Neural progenitor cell (in vitro differentiated cells): ENCODE results near the gene CFAP92. TPM values are rescaled to one million over a fixed set of nuclear protein-coding genes. Genes with fewer than 3 reads are reported as not detected.
"Not testable (repeated sequence)": the region's sequence is repeated elsewhere in the genome, so short reads cannot be mapped to it uniquely, and the experiment has no call there.

Experiments used
- DNase-seq: peaks from one replicate; pipeline ENCODE4 v3.0.0-alpha.2; 2016; ENCODE audit warnings: low spot score
- H2AFZ ChIP-seq: fragments of 200-600 bp; sonication (generic); replicated peaks from 2 replicates; pipeline ENCODE4 v1.6.1; 2016; ENCODE audit warnings: antibody characterized with exemption
- H3F3A ChIP-seq: fragments of 200-600 bp; sonication (generic); 2 replicates; pipeline ENCODE4 v1.6.1; 2016; ENCODE audit warnings: antibody characterized with exemption, low read depth
- H3K27ac ChIP-seq: fragments of 200-600 bp; sonication (generic); 2 replicates; pipeline ENCODE4 v1.5.1; 2016; ENCODE audit warnings: mild to moderate bottlenecking
- H3K27me3 ChIP-seq: fragments of 200-600 bp; sonication (generic); 2 replicates; pipeline ENCODE4 v1.6.1; 2016; ENCODE audit warnings: mild to moderate bottlenecking, moderate library complexity
- H3K36me3 ChIP-seq: fragments of 200-600 bp; sonication (generic); 2 replicates; pipeline ENCODE4 v1.5.1; 2016
- H3K4me1 ChIP-seq: fragments of 200-600 bp; sonication (generic); 2 replicates; pipeline ENCODE4 v1.6.1; 2016; ENCODE audit warnings: mixed run types
- H3K4me2 ChIP-seq: fragments of 200-600 bp; sonication (generic); 2 replicates; pipeline ENCODE4 v1.6.1; 2016
- H3K4me3 ChIP-seq: fragments of 200-600 bp; sonication (generic); 2 replicates; pipeline ENCODE4 v1.5.1; 2016
- H3K79me2 ChIP-seq: fragments of 200-600 bp; sonication (generic); 2 replicates; pipeline ENCODE4 v1.6.1; 2016; ENCODE audit warnings: low read depth
- H3K9ac ChIP-seq: fragments of 200-600 bp; sonication (generic); 2 replicates; pipeline ENCODE4 v1.6.1; 2016
- H3K9me3 ChIP-seq: fragments of 200-600 bp; sonication (generic); 2 replicates; pipeline ENCODE4 v1.5.1; 2016; ENCODE audit warnings: low read depth
- H4K20me1 ChIP-seq: fragments of 200-600 bp; sonication (generic); 2 replicates; pipeline ENCODE4 v1.6.1; 2016; ENCODE audit warnings: low read depth
- H3K27ac Mint-ChIP-seq: 3 replicates; pipeline ENCODE4 v1.8.0; 2021; ENCODE audit warnings: mixed read lengths
- H3K27me3 Mint-ChIP-seq: 2 replicates; pipeline ENCODE4 v1.8.0; 2022; ENCODE audit warnings: low read depth, mild to moderate bottlenecking, inconsistent platforms, moderate library complexity, mixed read lengths; ENCODE audit not compliant: insufficient read depth
- H3K36me3 Mint-ChIP-seq: 3 replicates; pipeline ENCODE4 v1.8.0; 2021; ENCODE audit warnings: mixed read lengths
- H3K4me1 Mint-ChIP-seq: 3 replicates; pipeline ENCODE4 v1.8.0; 2021; ENCODE audit warnings: mixed read lengths
- H3K4me3 Mint-ChIP-seq: 3 replicates; pipeline ENCODE4 v1.8.0; 2021; ENCODE audit warnings: mild to moderate bottlenecking, moderate library complexity, mixed read lengths
- H3K9me3 Mint-ChIP-seq: 3 replicates; pipeline ENCODE4 v1.8.0; 2020; ENCODE audit warnings: mixed read lengths
- CTCF ChIP-seq: fragments of 200-600 bp; sonication (generic); IDR thresholded peaks from 2 replicates; pipeline ENCODE4 v1.5.1; 2017; ENCODE audit warnings: antibody characterized with exemption, mild to moderate bottlenecking
- EZH2 ChIP-seq: fragments of 200-600 bp; sonication (generic); IDR thresholded peaks from 2 replicates; pipeline ENCODE4 v1.6.1; 2017; ENCODE audit warnings: antibody characterized with exemption, mild to moderate bottlenecking, moderate library complexity
- EZH2phosphoT487 ChIP-seq: fragments of 200-600 bp; sonication (generic); IDR thresholded peaks from 2 replicates; pipeline ENCODE4 v1.6.1; 2017; ENCODE audit warnings: antibody characterized with exemption
- total RNA-seq: library from RNA; depleted of rRNA; stranded (reverse); fragments of >200 nt; gene quantifications from 2 replicates; pipeline ENCODE4 v1.2.3, GENCODE V29; 2015; ENCODE audit warnings: low replicate concordance

CFAP92 gene
- total RNA-seq, 1 donor from 2014 or later = 5.5 TPM

GRCh38 chr3:128870347-128870746 lies 123.5 kb downstream of the CFAP92 start:
- H3K4me2 ChIP-seq = no peak overlapping the region
- no peaks in the 10 kb centered on the region for H3K9me3 Mint-ChIP-seq
- H3K4me1 ChIP-seq = no peaks in the 10 kb centered on the region
- no peak for DNase-seq
- no peaks in the 10 kb centered on the region for H3K36me3 ChIP-seq
- peaks cover 14% of the 10 kb centered on the region for H3K4me1 Mint-ChIP-seq
- H3K9ac ChIP-seq = no peak overlapping the region
- no peak overlapping the region for H2AFZ ChIP-seq
- no peak overlapping the region for H3K4me3 ChIP-seq
- H4K20me1 ChIP-seq = no peaks in the 10 kb centered on the region
- H3K9me3 ChIP-seq = no peaks in the 10 kb centered on the region
- H3K27ac Mint-ChIP-seq = peak overlapping the region; percentile 59
- H3K36me3 Mint-ChIP-seq = no peaks in the 10 kb centered on the region
- H3K27me3 Mint-ChIP-seq = no peaks in the 10 kb centered on the region
- H3K79me2 ChIP-seq = no peaks in the 10 kb centered on the region
- H3K27ac ChIP-seq = no peak overlapping the region
- no peaks in the 10 kb centered on the region for H3F3A ChIP-seq
- H3K4me3 Mint-ChIP-seq = no peak overlapping the region
- peaks cover 13% of the 10 kb centered on the region for H3K27me3 ChIP-seq
- TF ChIP-seq EZH2phosphoT487 = no peak

- no peaks in the 10 kb centered on the region for H3K27me3 Mint-ChIP-seq
- H3K27ac Mint-ChIP-seq = peak overlapping the region; percentile 86
These were observed 126.4 kb downstream of the CFAP92 start for GRCh38 chr3:128867200-128868125.

GRCh38 chr3:128864849-128865804 lies 128.7 kb downstream of the CFAP92 start:
- not testable (repeated sequence) for H3K36me3 ChIP-seq, H2AFZ ChIP-seq, H3K4me2 ChIP-seq, H3K4me1 ChIP-seq, H3K9ac ChIP-seq, DNase-seq, H3K27me3 Mint-ChIP-seq, H3K79me2 ChIP-seq, H3F3A ChIP-seq, H3K27me3 ChIP-seq, H3K4me3 Mint-ChIP-seq, H3K4me3 ChIP-seq, H4K20me1 ChIP-seq, H3K27ac ChIP-seq, H3K9me3 ChIP-seq
- Mint-ChIP-seq H3K4me1 (peaks cover 34% of the 10 kb centered on the region), H3K9me3 (peaks cover 11% of the 10 kb centered on the region), H3K27ac (peak overlapping the region; percentile 94), H3K36me3 (peaks cover 12% of the 10 kb centered on the region)

More at GRCh38 chr3:128867200-128868125, 126.4 kb downstream of the CFAP92 start:
- Histone ChIP-seq H3K36me3 (no peaks in the 10 kb centered on the region), H3K4me1 (peaks cover 5% of the 10 kb centered on the region), H3K27ac (no peak overlapping the region), H4K20me1 (no peaks in the 10 kb centered on the region), H3K27me3 (no peaks in the 10 kb centered on the region), H3K4me2 (no peak overlapping the region), H3K4me3 (no peak overlapping the region), H3K9me3 (no peaks in the 10 kb centered on the region), H3K9ac (no peak overlapping the region), H3K79me2 (no peaks in the 10 kb centered on the region), H2AFZ (no peak overlapping the region), H3F3A (no peaks in the 10 kb centered on the region)
- H3K4me3 Mint-ChIP-seq = no peak overlapping the region
- no peak for DNase-seq
- no peaks in the 10 kb centered on the region for H3K36me3 Mint-ChIP-seq
- peaks cover 34% of the 10 kb centered on the region for H3K4me1 Mint-ChIP-seq
- no peak for TF ChIP-seq CTCF
- no peak for TF ChIP-seq EZH2
- TF ChIP-seq EZH2phosphoT487 = no peak
- H3K9me3 Mint-ChIP-seq = no peaks in the 10 kb centered on the region

GRCh38 chr3:128864351-128864811 lies 129.5 kb downstream of the CFAP92 start:
- H3K27me3 ChIP-seq = no peaks in the 10 kb centered on the region
- no peaks in the 10 kb centered on the region for H4K20me1 ChIP-seq
- Mint-ChIP-seq H3K4me1 (peaks cover 34% of the 10 kb centered on the region), H3K27ac (peak overlapping the region; percentile 94), H3K36me3 (peaks cover 20% of the 10 kb centered on the region), H3K9me3 (peaks cover 18% of the 10 kb centered on the region), H3K4me3 (no peak overlapping the region), H3K27me3 (peaks cover 6% of the 10 kb centered on the region)
- H2AFZ ChIP-seq = peak overlapping the region; percentile 26
- H3K4me2 ChIP-seq = no peak overlapping the region
- peak; percentile 37 for DNase-seq
- no peak overlapping the region for H3K27ac ChIP-seq
- H3K4me1 ChIP-seq = peaks cover 5% of the 10 kb centered on the region
- H3K9me3 ChIP-seq = no peaks in the 10 kb centered on the region
- no peaks in the 10 kb centered on the region for H3K79me2 ChIP-seq
- H3K4me3 ChIP-seq = no peak overlapping the region
- no peaks in the 10 kb centered on the region for H3K36me3 ChIP-seq
- no peaks in the 10 kb centered on the region for H3F3A ChIP-seq
- TF ChIP-seq CTCF = no peak
- H3K9ac ChIP-seq = no peak overlapping the region
